ENCODE results near the gene PTPRK.
"Not testable (repeated sequence)": the region's sequence is repeated elsewhere in the genome, so short reads cannot be mapped to it uniquely, and the experiment has no call there.

The PTPRK gene

DNA sequence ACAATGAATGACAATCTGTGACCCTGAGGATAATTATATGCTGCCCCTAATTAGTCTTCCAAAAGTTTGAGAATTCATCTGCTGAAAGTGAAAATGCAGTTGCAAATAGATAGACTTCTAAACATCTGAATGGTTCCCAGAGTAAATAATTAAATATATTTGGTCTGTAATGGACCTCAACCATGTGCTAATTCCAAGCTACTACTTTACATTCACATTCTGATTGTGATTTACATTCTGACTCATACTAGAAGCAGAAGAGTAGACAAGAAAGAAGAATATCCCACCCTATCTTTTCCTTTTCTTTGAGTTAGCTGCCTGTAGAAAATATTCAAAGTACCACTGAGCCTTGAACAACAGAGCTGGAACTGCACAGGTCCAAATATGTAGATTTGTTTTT, 80.8 kb downstream of the PTPRK start:
- no peak for DNase-seq (ENCODE audit: low read depth, low spot score)

DNA sequence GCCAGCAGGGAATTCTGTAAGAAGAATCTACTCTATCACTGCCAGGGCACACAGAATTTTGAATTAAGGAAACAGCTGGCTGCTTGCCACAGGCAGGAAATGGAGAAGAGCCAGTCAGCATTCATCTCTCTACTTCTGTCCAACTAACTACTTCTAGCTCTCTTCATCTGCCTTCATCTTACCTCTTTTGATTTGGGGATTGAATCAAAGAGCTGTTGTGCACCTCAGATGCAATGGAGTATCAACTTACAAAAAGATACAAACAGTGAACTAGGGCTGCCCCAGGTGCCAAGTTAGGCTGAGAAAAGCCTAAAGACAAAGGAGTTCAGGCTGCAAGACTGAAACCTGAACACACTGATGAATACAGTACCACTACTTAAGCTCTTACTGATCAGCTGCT, 82.0 kb downstream of the PTPRK start:
- no peak for DNase-seq (ENCODE audit: low read depth, low spot score)

DNA sequence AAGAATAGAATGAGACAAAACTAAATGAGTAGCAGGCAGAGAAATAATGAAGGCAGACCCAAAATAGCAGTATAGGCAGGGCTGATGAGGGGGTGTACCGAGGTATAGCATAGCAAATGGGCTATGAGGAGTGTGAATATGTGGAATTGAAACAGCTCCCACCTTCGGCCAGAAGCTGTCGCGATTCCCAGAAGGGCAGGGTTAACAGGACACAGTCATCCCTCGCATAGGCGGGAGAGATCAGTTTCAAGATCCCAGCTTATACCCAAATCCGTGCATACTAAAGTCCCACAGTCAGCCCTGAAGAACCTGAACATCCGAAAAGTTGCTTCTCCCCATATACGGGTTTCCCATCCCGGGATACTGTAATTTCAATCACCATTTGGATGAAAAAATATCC, 82.7 kb downstream of the PTPRK start:
- no peak for DNase-seq (ENCODE audit: low read depth, low spot score)

DNA sequence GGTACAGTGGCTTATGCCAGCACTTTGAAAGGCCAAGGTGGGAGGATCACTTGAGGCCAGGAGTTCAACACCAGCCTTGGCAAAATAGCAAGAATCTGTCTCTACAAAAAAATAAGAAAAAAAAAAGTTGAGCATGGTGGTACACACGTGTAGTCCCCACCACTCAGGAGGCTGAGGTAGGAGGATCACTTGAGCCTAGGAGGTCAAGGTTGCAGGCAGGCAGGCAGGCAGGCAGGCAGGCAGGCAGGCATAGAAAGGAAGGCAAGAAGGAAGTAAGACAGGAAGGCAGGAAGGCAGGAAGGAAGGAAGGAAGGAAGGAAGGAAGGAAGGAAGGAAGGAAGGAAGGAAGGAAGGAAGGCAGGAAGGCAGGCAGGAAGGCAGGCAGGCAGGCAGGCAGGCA, 85.6 kb downstream of the PTPRK start:
- DNase-seq (ENCODE audit: low read depth, low spot score), result not testable (repeated sequence)

DNA sequence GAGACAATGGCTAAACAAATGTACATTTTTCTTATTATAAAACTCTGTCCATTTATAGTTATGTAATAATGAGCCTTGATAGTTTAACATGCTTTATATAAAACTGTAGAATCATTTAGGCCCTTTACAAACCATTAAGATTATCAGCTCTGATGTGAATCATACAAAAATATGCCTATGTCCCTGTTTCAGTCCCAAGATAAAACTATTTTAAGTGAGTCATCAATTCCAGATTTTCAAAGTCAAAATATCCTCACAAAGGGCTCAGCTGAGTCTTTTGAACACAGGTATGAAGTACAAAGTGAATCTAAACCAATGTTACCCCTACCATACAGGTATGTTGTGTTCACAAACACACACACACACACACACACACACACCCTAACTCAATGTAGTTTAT, 88.0 kb downstream of the PTPRK start:
- no peak for DNase-seq (ENCODE audit: low read depth, low spot score)

DNA sequence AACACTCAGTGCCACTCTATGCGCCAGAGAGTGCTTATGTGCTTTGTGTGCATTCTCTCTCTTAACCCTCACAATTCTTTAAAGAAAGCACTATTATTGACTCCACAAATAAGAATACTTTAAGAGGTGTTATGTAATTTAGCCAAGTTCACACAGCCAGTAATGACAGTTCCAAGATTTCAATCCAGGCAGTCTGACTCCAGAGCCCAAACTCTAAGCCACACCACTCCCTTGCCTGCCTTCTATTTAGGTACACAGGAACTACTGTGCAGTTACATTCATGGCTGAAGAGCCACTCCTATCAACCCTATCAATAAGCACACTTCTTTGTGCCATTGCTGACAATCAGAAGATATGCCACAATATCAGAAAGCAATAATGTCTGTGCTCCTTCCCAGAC, 93.3 kb downstream of the PTPRK start:
- DNase-seq (ENCODE audit: low read depth, low spot score), result no peak

DNA sequence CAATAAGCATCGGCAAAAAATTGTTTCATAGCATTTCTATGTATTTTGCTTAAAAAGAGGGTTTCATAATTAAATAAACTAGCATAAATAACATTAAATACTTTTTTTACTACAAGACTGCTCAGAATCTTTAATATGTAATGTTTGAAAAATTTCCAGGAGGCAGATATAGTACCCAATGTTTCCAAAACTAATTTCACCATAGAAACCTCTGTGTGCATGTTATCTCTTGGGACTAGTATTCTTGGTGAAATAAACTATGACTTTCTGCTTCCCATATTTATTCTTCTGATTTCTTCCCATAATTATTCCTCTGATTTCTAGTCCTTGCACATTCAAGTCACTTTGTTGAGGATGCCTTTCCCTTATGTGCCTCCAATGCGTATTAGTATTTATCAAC, 94.5 kb downstream of the PTPRK start:
- no peak for DNase-seq (ENCODE audit: low read depth, low spot score)

DNA sequence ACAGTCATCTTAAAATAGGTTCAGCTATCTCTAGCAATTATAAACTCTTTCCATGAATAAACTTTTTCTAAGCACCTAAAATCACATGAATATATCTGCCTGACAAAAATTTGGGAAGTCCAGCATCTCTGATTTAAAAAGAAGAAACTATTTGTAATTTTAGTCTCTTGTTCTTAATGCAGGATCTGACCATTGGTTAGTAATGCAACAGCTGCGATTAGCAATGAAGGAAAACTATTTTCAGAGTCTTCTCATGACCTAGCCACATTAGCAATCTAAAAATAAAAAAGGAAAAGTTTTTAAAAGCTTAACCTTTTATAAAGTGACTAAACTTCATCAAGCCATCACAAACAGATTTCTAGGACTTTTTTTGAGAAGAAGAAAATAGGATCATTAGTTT, 97.5 kb downstream of the PTPRK start:
- DNase-seq (ENCODE audit: low read depth, low spot score), result no peak

DNA sequence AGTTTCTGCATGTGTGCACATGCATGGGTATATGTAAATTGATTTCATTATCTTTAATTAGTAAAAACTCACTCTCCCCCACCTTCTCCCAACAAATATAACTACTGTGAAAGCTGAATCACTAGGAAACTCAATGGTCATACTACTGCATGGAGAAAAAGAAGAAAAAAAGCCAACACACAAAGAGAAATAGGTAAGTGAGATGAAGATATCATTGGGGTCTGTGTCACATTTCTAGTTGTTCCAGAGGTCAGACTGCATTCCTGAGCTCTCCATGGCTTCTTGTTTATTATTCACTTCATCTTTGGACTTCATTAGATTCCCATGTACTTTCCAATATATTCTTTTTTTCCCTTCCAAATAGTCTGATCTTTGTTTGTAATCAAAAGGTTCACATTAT, 98.2 kb downstream of the PTPRK start:
- DNase-seq (ENCODE audit: low read depth, low spot score), result no peak

DNA sequence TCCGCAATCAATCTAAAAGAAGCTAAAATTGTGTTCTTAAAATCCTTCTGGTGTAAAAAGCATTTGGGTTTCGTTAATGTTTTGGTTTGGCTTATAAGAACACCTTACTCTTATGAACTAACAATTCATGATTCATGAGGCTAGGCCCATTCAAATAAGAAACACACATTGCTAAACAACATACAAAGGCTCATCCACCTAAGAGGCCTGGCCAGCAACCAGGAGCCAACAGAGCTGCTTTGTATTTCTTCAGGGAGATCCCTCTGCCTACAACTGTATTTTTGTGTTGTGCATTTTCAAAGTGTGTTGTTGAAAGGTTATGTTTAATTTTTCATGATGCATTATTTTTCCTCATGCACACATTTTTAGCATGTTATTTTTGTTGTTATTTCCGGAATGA, 98.6 kb downstream of the PTPRK start:
- no peak for DNase-seq (ENCODE audit: low read depth, low spot score)

DNA sequence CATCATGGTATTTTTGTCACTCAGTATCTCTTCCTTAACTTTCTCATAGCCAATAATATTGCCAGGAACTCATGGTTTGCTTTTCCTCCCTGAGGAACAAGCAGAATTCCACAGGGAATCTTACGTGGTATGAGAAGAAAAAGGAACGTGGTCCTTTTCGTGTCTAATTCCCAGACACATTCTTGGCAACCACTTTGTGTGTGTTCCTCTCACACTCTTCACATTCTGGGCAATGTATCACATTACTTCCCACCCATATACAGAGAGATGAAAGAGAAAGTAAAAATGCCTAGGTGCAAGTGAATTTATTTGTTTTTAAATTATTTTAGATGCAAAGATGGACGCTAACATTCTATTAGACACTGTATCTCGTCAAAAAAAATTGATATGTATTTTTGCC, 102.7 kb downstream of the PTPRK start:
- no peak for DNase-seq (ENCODE audit: low read depth, low spot score)

DNA sequence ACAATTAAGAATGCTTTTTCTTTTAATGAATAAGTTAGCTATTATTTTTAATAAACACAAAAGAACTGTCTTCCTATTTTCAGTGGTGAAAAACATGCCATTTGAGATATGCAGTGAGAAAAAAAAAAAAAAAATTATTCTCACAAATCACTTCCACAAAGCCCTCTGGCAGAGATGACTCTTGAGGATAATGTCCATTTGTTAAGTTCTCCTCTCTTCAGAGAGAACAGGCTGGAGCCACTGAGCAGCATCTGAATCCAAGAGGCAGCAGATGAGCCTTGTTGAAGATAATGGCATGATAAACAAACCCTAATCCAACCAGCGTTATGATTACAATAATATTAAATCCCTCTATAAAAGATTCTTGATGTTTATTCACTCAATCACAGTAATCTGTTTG, 105.0 kb downstream of the PTPRK start:
- no peak for DNase-seq (ENCODE audit: low read depth, low spot score)

DNA sequence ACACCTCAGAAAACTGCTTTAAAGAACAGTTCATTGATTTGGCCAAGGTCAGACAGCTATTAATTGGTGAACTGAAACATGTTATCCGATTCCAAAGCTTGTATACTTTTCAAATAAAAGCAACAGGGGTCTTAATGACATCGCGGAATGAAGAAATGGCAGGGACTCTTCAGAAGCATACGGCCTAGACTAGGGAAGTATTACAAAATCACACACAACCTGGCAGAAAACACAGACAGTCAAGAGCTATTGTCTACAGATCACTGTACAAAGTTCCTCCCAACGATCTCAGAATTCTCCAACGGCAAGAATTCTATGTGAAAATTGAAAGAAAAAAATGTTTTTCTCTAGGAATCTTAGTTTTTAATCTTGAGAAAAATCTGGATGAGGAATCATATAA, 105.5 kb downstream of the PTPRK start:
- DNase-seq (ENCODE audit: low read depth, low spot score), result no peak

DNA sequence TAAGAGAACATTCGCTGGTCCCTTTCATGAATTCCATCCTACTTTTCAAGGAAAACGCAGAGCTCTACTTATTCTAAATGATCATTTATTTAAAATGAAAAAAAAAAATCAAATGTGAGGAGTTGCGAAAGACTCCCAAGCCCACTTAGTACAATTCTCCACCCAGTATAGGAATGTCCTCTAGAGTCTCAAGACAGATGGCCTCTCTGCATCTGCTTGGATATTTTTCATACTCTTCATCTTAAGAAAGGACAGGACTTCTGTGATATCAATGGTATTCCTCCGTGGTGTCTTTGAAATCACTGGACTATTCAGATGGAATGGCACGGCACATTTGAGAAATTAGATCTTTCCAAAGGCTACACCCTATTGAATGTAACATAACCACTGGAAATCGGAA, 107.1 kb downstream of the PTPRK start:
- DNase-seq (ENCODE audit: low read depth, low spot score), result no peak

DNA sequence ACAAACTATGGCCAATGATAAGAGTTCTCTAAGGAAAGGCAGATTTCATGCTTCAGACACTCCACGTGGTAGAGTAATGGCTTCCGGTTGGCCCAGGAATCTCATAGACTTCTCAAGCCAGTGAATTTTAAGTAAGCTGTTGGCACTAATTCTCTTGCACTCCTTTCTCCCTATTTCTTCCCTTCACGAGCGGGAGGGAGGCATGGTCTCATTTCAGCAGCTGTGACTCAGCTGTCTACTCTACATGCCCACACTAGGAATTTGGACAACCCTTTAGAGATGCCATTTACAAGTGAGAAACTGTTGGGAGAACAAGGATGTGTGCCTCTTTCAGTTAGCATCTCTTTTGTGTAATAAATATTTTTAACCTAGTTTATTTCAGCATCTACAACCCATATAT, 107.7 kb downstream of the PTPRK start:
- DNase-seq (ENCODE audit: low read depth, low spot score), result no peak

DNA sequence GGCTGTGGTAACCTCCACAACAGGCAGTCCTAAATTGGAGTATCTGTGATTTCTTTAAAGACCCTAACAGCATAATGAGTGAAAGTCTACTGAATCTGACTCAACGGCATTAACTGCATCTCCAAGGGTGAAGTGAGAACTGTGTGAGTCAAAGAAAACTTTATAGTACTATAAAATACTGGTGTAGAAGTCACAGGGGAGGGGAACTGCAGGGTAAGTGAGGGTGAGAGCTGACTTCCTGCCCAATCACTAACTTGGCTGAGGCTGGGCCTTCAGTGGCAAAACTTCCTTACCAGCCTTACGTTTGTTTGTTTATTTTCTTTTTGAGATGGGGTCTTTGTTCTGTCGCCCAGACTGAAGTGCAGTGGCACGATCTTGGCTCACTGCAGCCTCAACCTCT, 109.8 kb downstream of the PTPRK start:
- DNase-seq (ENCODE audit: low read depth, low spot score), result no peak

DNA sequence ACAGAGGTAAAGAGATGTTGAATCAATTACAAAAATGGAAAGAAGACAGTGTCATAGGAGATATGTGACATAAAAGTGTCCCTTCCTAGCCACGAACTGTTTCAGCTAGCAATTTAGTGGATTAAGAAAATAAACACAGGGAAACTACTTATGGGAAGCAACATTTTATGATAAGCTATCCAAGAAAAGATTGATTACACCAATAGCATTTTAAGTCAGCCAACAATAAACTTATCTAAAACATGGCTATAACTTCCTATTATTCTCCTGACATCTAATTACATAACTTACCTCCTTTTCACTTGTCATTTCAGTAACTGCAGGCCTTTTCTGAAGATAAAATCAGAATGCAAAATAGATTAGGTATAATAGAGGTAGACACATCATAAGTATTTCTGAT, 111.4 kb downstream of the PTPRK start:
- DNase-seq (ENCODE audit: low read depth, low spot score), result no peak

DNA sequence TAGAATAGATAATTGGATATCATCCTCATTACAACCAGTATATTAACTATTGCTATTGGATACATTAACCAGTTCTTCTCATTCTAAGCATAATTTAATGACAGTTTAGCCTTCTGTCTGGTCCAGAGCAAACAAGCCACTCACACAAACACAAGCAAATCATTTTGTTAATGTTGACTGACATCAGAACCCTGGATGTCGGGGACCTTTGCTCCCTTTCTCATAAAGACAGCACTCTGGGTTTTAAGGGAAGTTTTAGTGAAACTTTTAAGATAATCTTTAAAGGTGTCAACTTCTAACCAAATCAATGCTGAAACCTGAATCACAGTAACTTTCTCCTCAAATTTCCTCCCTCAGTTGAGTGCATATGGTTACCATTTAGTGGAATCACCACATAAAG, 113.9 kb downstream of the PTPRK start:
- no peak for DNase-seq (ENCODE audit: low read depth, low spot score)

DNA sequence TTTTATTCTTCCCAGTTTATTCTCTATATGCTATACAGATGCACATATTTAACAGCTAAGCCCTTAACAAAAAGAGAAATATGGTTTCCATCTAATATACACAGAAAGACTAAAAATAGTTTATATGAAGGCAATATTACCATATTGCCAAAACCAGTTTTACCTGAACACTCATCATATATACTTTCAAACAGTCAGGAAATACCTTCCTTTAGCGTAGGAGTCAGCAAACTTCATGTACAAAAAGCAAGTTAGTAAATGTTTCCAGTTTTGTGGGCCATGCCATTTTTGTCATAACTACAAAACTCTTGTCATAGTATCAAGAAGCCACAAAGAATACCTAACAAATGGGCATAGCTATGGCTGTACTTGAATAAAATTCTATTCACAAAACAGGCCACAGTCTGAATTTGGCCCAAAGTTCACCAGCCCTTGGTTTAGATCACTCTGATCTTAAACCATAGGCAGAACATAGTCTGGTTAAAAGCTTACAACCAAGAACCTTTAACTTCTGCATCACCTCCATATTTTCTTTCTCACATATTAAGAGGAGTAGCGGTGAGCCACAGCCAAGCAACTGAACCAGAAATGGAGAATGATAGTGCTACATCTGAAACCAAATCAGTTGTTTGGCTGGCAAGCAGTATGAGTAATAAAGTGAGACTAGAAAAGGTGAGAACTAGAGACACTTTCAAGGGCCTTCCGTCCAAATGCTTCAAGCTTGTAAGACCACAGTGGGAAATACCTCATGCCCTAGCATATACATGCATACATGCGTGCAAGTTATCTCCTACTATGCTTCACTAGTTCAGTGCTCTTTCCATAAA, 116.6 kb downstream of the PTPRK start:
- DNase-seq (ENCODE audit: low read depth, low spot score), result no peak

DNA sequence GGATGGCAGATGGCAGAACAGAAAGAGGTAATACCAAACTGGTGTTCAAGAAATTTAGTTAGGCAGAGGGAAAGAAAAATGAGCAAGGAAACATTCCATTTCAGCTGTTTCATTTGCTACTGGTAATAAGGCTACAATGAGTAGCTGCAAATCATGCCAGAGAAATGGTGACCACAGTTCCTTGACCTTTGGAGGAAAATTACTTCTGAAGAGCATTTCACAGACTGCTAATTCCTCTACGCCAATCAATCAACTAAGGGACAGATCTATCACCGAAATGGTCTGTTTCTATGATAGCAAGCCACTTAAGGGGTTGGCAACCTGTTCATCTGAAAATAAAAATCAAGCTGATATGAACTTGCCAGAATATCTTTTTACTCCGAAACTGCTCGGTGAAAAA, 119.5 kb downstream of the PTPRK start:
- no peak for DNase-seq (ENCODE audit: low read depth, low spot score)

DNA sequence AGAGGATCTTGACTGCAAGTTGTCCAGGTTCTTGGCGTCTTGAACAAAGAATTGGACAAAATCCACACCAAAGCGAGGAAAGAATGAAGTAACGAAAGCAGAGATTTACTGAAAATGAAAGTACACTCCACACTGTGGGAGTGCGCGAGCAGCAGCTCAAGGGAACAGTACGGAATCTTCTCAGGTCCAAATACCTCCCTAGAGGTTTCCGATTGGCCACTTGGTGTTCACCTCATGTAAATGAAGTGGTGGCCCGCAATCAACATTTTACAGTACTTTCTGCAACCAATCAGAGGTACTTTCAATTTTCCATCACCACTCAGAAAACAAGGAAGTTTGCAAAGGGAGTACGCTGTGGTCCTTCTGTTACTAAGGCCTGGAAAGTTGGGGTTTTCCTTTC, 122.4 kb downstream of the PTPRK start:
- DNase-seq (ENCODE audit: low read depth, low spot score), result no peak

DNA sequence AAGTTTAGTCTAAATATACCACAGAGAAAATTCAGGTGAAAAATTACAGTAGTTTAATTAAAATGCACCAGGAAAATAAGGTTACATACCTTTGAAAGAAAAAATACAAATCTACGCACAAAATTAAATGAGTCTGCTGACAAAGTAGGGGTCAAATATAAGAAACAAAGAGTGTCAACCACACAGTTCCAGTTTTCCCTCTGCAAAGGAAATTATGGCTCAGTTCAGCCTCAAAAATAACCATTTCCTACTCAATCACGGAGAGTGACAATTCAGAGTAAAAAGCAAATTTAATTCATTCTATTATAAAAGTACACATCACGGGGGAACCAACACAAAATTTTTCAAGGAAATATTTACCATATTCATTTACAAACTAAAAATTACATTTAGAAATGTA, 124.8 kb downstream of the PTPRK start:
- DNase-seq (ENCODE audit: low read depth, low spot score), result no peak

DNA sequence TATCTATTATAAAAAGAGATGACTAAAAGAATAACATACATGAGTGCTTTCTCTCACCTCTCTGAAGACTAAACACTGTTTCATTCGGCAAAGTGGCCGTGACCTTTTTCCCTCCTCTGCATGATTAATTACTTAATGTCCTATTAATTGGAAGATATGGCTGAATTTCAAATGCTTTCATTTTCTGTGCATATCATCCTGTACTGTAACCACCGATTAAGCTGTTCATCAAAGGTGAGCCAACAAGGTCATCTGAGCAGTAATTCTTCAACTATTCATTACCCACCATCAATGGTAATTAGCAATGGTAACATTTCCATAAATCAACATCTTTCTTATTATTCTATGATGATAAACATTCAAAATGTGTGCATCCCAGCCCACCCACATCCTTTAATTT, 125.2 kb downstream of the PTPRK start:
- DNase-seq (ENCODE audit: low read depth, low spot score), result no peak

DNA sequence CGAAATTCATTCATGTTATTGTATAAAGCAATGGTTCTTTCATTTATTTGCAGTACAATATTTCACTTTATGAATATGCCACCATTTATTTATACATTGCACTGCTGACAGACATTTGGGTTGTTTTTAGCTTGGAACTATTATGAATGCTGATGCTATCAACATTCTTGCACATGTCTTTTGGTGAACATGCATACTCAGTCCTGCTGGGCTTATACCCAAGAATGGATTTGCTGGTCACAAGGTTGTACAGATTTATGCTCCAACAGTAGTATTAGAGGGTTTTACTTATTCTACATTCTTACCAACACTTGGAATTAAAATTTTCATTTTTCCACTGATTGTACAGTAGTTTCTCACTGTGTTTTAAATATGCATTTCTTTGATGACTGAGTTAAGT, 126.2 kb downstream of the PTPRK start:
- DNase-seq (ENCODE audit: low read depth, low spot score), result no peak

Data from activated naive CD8-positive, alpha-beta T cell treated with anti-CD3 and anti-CD28 coated beads, Interleukin-2, amount 50 U/mL, for 16 hours (primary cell).